GM19455 (cell line): ENCODE measurements around the gene MRPL23.

Experiments used
- ATAC-seq: cut with Tn5 transposase; IDR thresholded peaks from one replicate; pipeline ENCODE4 v1.9.1; 2021; ENCODE audit not compliant: unreplicated experiment

The MRPL23 gene

GRCh38 chr11:1988667-1989317, 41.7 kb downstream of the MRPL23 start:
- ATAC-seq: no peak

GRCh38 chr11:1989953-1990352, 42.8 kb downstream of the MRPL23 start:
- ATAC-seq: no peak

GRCh38 chr11:1990872-1991578, 43.9 kb downstream of the MRPL23 start:
- no peak for ATAC-seq

GRCh38 chr11:1992111-1992510, 45.0 kb downstream of the MRPL23 start:
- no peak for ATAC-seq

- ATAC-seq: no peak
Measured at GRCh38 chr11:1994121-1994520, 47.0 kb downstream of the MRPL23 start.

GRCh38 chr11:1997755-1998154, 50.6 kb downstream of the MRPL23 start, which contains the start of gene H19:
Gene H19, minus strand, starts transcription at chr11:1997842.
- ATAC-seq: no peak

- no peak for ATAC-seq
Measured at GRCh38 chr11:1998290-1998689, 51.2 kb downstream of the MRPL23 start.

- ATAC-seq: no peak
Measured at GRCh38 chr11:1998861-1999260, 51.7 kb downstream of the MRPL23 start.

DNA sequence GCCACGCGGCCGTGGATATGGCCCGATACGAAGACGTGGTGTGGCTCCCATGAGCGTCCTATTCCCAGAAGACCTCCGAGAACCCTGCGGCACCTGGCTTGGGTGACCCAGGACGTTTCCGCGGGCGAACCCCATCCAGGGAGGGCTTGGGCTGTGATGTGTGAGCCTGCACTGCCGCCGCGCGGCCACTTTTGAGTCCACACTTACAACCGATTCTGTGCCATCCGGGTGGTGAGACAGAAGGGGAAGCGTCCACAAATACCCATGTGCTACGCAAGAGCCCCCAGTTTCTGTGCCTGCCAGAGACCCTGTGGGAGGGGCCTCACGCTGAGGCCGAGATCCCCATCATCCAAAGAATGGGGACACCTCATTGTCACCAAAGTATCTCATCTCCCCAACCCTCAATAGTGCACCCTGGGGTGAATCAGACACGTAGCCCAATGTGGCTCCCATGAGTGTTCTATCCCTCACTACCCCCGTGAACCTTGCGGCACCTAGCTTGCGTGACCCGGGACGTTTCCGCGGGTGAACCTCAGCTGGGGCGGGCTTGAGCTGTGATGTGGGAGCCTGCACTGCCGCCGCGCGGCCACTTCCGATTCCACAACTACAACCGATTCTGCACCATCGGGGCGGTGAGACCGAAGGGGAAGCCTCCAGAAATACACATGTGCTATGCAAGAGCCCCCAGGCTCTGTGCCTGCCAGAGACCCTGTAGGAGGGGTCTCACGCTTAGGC, 55.1 kb downstream of the MRPL23 start:
- no peak for ATAC-seq

- ATAC-seq: no peak
Measured at GRCh38 chr11:2002807-2003206, 55.7 kb downstream of the MRPL23 start.

- ATAC-seq: no peak
Measured at GRCh38 chr11:2004466-2004865, 57.3 kb downstream of the MRPL23 start.
